ENCODE data around the gene MYBBP1A. TPM values are rescaled to one million over a fixed set of nuclear protein-coding genes. Genes with fewer than 3 reads are reported as not detected.
"Not testable (repeated sequence)": the region's sequence is repeated elsewhere in the genome, so short reads cannot be mapped to it uniquely, and the experiment has no call there.

MYBBP1A gene, protein sequence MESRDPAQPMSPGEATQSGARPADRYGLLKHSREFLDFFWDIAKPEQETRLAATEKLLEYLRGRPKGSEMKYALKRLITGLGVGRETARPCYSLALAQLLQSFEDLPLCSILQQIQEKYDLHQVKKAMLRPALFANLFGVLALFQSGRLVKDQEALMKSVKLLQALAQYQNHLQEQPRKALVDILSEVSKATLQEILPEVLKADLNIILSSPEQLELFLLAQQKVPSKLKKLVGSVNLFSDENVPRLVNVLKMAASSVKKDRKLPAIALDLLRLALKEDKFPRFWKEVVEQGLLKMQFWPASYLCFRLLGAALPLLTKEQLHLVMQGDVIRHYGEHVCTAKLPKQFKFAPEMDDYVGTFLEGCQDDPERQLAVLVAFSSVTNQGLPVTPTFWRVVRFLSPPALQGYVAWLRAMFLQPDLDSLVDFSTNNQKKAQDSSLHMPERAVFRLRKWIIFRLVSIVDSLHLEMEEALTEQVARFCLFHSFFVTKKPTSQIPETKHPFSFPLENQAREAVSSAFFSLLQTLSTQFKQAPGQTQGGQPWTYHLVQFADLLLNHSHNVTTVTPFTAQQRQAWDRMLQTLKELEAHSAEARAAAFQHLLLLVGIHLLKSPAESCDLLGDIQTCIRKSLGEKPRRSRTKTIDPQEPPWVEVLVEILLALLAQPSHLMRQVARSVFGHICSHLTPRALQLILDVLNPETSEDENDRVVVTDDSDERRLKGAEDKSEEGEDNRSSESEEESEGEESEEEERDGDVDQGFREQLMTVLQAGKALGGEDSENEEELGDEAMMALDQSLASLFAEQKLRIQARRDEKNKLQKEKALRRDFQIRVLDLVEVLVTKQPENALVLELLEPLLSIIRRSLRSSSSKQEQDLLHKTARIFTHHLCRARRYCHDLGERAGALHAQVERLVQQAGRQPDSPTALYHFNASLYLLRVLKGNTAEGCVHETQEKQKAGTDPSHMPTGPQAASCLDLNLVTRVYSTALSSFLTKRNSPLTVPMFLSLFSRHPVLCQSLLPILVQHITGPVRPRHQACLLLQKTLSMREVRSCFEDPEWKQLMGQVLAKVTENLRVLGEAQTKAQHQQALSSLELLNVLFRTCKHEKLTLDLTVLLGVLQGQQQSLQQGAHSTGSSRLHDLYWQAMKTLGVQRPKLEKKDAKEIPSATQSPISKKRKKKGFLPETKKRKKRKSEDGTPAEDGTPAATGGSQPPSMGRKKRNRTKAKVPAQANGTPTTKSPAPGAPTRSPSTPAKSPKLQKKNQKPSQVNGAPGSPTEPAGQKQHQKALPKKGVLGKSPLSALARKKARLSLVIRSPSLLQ (N-terminal part only)
- 18.5 TPM for total RNA-seq
- long read RNA-seq, partial matches to known transcripts: 8 of 11 reads
- long read RNA-seq, other reads (novel, unspliced or antisense): 1 of 11 reads

GRCh38 chr17:4554997-4555799 lies at the start of gene MYBBP1A:
Gene MYBBP1A, minus strand, starts transcription at chr17:4555384. Its CDS starts 60 bp downstream, at chr17:4555324.
- peak; percentile 99 for DNase-seq
- intact Hi-C loops (cut with micrococcal nuclease): no loop called here
- peak; percentile 95 for ATAC-seq

- ATAC-seq; intact Hi-C loops (cut with micrococcal nuclease); DNase-seq: not testable (repeated sequence)
These were observed 49.6 kb upstream of the MYBBP1A start for GRCh38 chr17:4604736-4605135.

GRCh38 chr17:4604111-4604644 lies 49.0 kb upstream of the MYBBP1A start:
- peak; percentile 41 for ATAC-seq
- DNase-seq: peak; percentile 93
- intact Hi-C loops (cut with micrococcal nuclease): no loop called here

DNA sequence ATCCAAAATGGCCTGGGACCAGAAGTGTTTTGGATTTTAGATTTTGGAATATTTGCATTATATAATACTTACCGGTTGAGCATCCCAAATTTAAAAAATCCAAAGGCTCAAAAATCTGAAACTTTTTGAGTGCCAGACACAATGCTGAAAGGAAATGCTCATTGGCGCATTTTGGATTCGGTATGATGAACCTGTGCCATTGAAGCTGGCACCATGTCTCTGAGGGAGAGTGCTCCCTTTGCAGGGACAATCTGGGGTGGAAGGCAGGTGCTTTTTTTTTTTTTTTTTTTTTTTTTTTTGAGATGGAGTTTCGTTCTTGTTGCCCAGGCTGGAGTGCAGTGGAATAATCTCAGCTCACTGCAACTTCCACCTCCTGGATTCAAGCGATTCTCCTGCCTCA lies 46.9 kb upstream of the MYBBP1A start:
- DNase-seq: no peak
- ATAC-seq: no peak
- intact Hi-C loops (cut with micrococcal nuclease): no loop called here

- DNase-seq: no peak
- no peak for ATAC-seq
- intact Hi-C loops (cut with micrococcal nuclease): no loop called here
These were observed 46.1 kb upstream of the MYBBP1A start for GRCh38 chr17:4601326-4601725.

- DNase-seq: peak; percentile 85
- intact Hi-C loops (cut with micrococcal nuclease): no loop called here
- ATAC-seq: peak; percentile 79
These were observed 45.4 kb upstream of the MYBBP1A start for GRCh38 chr17:4600563-4600962.

GRCh38 chr17:4599505-4600281 lies 44.5 kb upstream of the MYBBP1A start:
- DNase-seq: peak; percentile 82
- peak; percentile 54 for ATAC-seq
- intact Hi-C loops (cut with micrococcal nuclease): no loop called here

DNA sequence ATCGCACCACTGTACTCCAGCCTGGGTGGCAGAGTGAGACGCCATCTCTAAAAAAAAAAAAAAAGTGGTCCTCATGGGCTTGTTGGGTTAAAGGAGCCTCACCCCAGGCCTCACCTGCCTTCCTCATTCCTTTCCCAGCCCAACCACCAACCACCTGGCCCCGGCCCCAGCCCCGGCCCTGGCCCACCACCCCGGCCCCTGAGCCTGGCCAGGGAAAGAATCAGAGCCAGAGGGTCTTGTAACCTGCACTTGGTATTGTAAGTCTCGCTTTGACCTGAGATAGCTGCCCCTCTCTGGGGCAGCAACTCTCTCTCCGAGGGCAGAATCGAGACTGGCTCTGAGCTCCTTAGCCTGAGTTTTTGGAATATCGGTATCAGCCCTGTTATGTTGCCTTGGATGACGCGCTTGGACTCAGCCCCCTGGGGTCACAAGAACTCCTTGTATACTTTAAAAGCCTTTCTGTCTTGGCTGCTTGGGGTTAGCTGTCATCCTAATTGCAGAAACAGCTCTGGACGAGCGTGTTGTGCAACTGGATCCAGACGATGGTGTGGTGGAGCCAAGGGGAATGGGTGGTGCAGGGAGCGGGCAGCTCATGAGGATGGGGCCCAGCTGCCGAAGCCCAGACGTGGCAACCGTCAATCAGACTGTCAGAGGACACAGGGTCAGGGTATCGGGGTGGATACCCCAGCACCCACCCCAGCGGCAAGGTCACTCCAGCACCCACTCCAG lies 43.8 kb upstream of the MYBBP1A start:
- DNase-seq (peak; percentile 80), ATAC-seq (peak; percentile 80)
- intact Hi-C loops (cut with micrococcal nuclease): no loop called here

DNA sequence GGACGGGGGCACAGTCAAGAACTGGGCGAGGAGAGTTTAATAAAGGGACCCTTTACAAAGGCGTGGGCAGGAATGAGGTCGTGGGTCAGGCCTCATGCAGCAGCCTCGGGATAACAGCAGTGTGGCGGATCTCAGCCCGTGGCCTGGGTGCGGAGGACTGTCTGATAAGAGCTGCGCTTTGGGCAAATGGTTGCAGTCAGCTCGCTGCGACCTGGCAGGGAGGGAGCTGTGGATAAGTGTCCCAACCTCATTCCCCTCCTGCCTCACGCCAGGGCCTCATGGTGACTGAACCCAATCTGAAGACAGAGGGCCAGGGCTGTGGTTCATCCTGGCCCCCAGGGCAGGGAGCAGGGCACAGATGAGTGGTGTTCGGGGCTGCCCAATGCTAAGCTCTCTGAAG lies 42.8 kb upstream of the MYBBP1A start:
- ATAC-seq (peak; percentile 5), DNase-seq (peak; percentile 66)
- intact Hi-C loops (cut with micrococcal nuclease): no loop called here

- no peak for ATAC-seq
- DNase-seq: no peak
- intact Hi-C loops (cut with micrococcal nuclease): no loop called here
These were observed 41.6 kb upstream of the MYBBP1A start for GRCh38 chr17:4596636-4597380.

DNA sequence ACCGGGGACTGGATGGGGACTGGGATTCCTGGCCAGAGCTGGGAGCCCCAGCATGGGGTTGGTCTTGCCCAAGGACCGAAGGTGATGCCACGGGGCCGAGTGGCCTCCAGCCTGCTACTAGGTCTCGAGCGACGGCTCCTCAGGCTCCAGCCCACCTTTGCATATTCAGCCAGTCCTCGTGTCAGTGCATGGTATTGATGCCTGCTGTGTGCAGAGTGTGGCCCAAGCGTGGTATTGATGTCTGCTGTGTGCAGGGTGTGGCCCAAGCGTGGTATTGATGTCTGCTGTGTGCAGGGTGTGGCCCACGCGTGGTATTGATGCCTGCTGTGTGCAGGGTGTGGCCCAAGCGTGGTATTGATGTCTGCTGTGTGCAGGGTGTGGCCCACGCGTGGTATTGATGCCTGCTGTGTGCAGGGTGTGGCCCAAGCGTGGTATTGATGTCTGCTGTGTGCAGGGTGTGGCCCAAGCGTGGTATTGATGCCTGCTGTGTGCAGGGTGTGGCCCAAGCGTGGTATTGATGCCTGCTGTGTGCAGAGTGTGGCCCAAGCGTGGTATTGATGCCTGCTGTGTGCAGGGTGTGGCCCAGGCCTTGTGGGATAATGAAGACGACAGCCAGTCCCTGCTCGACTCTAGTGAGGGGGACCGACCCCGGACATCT lies 40.6 kb upstream of the MYBBP1A start:
- DNase-seq; intact Hi-C loops (cut with micrococcal nuclease); ATAC-seq: not testable (repeated sequence)

DNA sequence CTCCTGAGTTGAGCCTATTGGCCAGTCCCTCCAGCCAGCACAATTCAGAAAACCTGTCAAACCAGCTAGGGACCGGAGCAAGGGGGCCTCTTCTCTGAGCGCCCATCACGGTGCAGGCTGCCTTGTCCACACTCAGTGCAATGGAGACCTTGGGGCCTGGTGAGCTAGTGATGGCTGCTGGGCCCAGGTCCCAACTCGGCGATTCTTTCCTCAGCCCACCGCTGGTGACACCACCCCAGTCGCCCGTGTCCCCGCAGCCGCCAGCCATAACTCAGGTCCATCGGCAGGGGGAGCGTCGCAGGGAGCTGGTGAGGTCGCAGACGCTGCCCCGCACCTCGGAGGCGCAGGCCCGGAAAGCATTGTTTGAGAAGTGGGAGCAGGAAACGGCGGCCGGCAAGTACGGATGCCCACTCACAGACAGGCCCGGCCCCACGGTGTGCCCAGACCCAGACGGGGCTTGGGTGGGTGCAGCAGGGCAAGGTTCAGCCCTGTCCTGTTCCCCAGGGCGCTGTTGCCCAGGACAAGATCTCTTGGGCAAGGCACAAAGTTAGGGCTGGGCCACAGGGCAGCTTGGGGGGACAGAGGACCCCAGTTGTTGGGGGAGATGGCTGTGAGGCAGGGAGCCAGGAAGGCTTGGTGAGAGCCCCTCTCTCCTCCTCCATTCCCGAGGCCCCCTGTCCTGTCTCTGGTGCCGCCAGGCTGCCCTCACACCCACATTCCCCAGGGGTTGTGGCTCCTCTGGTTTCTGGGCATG lies 39.9 kb upstream of the MYBBP1A start:
- DNase-seq (no peak), ATAC-seq (no peak)

DNA sequence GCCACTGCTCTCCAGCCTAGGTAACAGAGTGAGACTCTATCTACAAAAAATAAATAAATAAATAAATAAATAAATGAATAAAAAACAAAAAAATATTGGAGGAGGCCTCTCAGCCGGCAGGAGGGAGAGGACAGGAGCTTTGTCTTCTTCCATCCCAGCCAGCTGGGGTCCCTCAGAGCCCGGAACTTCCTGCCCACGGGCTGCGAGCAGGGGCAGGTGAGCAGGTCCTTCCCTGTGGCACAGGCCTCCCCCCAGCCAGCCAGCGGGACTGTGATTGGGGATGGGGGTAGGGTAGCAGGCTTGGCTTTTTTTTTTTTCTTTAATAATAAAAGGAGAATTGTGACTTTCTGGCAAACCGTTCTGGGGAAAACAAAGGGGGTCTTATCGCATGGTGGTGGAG lies 39.2 kb upstream of the MYBBP1A start:
- no peak for ATAC-seq
- no peak for DNase-seq
- intact Hi-C loops (cut with micrococcal nuclease): no loop called here

More for the DNA sequence above, 39.9 kb upstream of the MYBBP1A start:
- intact Hi-C loops (cut with micrococcal nuclease): no loop called here

GRCh38 chr17:4593021-4593421 lies 37.8 kb upstream of the MYBBP1A start:
- ATAC-seq (no peak), DNase-seq (no peak)
- intact Hi-C loops (cut with micrococcal nuclease): no loop called here
